GM21515 (cell line): ENCODE measurements around the gene ARHGAP31.
A peak's percentile ranks its signal among the peaks of the same experiment; 100 is the strongest.

Experiments used
- ATAC-seq: cut with Tn5 transposase; IDR thresholded peaks from one replicate; pipeline ENCODE4 v1.9.1; 2021; ENCODE audit not compliant: unreplicated experiment

The ARHGAP31 gene

DNA sequence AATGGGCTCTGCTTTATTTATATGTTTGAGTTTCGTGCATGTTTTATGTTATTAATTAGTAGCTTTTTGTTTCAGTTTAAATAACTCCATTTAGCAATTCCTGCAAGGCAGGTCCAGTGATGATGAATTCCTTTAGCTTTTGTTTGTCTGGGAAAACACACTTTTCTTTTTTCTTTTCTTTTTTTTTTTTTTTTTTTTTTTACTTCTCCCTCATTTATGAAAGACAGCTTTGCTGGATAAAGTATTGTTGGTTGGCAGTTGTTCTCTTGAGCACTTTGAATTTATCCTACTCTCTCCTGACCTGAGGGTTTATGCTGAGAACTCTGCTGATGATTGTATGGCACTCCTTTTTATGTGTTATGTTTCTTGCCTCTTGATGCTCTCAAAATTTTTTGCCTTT, 133.5 kb downstream of the ARHGAP31 start:
- no peak for ATAC-seq

DNA sequence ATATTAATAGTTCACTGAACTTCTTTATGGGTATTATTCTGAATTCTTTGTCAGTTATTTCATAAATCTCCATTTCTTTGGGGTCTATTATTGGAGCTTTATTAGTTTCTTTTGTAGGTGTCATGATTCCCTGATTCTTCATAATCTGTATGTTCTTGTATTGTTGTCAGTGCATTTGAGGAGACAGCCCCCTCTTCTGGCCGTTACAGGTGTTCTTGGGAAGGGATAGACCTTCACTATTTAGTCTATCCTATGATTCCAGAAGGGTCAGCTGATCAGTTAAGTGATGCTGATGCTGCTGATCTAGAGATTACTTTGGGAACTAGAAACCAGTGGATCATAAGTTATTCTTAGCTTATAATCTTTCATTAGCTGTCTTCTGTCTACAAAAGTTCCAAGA, 134.4 kb downstream of the ARHGAP31 start:
- no peak for ATAC-seq

GRCh38 chr3:119433613-119434325, 139.6 kb downstream of the ARHGAP31 start:
- ATAC-seq, result no peak

DNA sequence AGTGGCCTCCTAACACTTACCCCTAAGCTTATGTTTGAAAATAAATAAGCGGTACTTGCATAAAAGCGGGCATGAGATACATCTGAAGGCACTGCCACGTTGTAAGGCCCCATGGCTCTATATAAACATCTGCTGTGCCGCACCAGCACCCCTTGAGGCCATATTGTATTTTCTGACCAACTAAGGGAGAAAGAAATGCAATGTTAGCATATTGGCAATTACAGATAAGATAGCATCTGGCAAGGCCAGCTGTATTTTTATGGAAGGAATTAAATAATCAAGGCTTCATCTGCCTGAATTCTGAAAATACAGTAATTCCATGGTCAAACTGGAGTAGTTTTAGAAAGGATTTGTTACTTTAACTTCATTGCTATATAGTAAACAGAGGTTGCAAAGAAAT, 140.5 kb downstream of the ARHGAP31 start:
- no peak for ATAC-seq

- ATAC-seq, result no peak
These were observed 142.8 kb downstream of the ARHGAP31 start for GRCh38 chr3:119436977-119437376.

DNA sequence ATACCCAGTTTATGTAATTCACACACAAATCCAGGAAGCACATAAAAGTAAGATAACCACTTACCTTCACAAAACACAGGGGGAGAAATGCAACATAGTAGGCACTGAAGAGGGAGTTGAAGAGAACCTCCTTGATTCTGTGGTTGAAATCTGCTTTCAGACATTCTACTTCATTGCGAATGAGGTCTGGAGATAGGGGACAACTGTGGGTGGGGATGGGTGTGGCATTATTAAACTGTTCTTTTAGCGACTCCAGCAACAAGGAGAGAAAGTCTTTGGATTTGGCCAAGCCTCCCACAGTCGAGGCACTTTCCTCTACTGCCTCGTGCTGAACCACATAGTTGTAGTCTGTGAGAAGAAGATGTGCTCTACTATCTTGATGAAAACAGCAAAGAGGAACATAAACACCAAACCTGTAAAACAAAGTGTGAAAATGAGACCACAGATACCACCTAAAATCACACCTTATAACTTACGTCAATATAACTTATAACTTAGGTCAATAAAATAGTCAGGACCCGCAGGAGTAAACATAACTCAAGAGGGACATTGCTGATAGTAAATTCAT, 143.6 kb downstream of the ARHGAP31 start:
- no peak for ATAC-seq

DNA sequence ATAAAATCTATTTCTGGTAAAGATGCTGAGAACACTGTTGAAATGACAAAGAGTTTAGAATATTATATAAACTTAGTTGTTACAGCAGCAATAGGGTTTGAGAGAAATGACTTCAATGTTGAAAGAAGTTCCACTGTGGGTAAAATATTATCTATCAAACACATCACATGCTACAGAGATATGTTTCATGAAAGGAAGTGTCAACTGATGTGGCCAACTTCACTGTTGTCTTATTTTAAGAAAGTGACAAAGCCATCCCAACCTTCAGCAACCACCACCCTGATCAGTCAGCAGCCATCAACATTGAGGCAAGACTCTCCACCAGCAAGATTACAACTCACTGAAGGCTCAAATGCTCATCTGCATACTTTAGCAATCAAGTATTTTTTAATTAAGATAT, 149.0 kb downstream of the ARHGAP31 start:
- ATAC-seq, result no peak

GRCh38 chr3:119444590-119444989, 150.4 kb downstream of the ARHGAP31 start:
- ATAC-seq, result no peak

- ATAC-seq, result no peak
These were observed 159.6 kb downstream of the ARHGAP31 start for GRCh38 chr3:119453822-119454221.

- ATAC-seq, result no peak
These were observed 162.3 kb downstream of the ARHGAP31 start for GRCh38 chr3:119456469-119456868.

DNA sequence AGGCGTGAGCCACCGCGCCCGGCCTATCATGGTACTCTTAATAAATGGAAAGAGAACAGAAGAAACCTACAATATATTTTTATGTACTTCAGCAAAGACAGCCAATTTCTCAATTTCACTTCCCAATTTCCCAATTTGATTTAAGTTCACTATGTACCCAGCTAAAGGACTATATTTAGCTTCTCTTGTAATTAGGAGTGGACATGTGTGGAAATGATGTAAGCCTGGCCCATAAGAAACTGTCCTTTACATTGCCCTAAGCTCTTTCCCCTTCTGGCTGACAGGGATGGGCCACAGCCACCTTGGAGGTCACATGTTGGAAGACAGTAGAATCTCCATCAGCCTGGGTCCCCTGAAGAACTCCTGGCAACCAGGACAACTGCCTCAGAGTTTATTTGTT, 163.1 kb downstream of the ARHGAP31 start:
- ATAC-seq, result no peak

DNA sequence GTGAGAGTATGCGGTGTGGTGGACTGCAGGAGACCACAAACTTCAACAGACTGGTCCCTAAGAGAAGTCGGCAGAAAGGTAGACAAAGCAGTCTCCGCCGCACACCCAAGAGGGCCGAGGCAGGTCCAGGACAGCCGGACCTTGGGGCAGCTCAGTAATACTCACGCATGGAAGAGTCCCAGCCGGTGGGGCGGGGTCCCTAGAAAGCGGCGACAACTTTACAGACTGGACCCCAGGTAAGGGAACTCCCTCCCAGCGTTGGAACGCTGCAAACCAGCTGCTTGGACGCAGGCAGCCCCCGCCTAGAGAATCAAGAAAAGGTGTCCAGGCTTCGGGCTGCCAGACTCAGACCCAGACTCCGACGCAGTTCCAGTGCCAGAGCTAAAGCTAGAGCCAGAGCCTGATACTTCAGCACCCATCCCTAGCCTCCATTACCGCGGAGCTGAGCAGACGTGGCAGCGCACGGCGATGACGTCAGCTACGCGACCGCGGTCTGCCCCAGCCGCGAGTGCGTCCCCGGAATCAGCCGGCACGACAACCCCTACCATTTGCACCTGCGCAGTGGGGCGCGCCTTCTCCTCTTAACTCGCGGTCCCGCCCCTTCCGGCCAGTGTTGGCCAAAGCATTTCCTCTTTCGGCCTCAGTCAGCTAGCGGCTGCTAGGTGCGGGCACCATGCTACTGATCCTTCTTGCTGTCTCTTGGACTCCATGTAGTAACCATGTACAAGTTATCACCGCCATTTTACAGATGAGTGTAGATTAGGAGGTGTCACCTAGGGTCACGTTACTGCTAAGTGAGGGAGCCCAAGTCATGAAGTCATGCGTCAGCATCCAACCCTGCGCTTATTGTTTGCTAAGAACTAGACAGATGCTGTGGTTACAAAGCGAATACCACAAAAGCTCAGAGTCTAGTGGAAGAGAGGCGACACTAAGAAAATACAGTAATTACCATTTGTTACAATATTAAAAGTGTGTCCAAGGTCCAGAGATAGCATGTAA, 169.3 kb downstream of the ARHGAP31 start, which contains the start of gene TMEM39A:
Gene TMEM39A, minus strand, starts transcription at position 445 of the 999 bp plus-strand sequence. CDS start 1,541 bp downstream, outside the sequence.
- peak; percentile 92 for ATAC-seq

DNA sequence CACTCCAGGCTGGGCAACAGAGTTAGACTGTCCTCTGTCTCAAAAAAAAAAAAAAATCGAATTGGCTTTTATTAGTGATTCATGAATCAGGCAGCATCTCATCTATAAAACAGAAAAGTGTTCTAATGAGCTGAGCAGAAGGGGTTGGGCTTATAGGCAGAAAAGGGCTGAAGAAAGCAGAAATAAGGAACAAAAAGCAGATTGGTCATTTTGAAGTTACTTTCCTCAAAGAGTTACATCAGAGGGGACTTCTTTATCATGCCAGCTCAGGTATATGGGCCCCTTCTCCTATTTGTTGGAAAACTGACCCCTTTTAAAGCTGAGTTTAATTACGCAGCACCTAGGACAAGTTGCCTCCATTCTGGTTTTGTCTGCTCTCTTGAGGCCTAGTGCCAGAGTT, 173.9 kb downstream of the ARHGAP31 start:
- no peak for ATAC-seq

DNA sequence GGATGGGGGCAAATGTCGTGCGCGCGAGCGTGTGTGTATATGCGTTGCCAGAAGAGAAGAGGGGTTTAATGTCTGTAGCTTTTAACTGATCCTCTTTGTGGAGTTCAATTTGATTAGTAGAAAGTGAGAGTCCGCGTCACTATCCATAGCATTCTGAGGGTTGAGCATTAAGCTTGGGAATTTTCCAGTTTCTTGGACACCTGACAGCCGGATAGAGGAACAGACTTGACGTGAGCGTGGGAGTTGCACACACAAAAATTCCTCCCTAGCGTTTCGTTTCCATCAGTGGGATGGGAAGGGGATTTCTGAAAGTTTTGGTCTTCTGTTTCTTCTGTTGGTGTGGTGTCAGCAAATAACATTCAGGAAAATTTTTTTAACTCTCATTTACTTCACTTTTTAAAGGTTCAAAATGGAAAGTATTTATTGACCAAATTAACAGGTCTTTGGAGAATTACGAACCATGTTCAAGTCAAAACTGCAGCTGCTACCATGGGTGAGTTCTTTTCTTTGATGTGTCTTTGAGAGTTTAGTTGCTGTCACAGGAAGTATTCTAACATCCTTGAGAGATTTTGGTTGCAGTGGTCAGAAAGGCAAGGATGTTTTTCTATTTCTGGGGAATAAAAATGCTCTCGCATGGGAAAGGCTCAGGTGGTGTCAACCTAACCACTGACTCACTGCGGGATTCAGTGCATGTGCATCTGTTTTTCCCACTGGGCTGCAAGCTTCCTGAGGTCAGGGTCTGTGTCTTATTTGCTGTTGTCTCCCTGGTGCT, 175.4 kb downstream of the ARHGAP31 start:
- ATAC-seq, result no peak
